HG02840 (cell line): ENCODE data around the gene ATP10B.
"Not testable (repeated sequence)": the region's sequence is repeated elsewhere in the genome, so short reads cannot be mapped to it uniquely, and the experiment has no call there.

Experiments used
- ATAC-seq: cut with Tn5 transposase; IDR thresholded peaks from one replicate; pipeline ENCODE4 v1.9.1; 2021; ENCODE audit warnings: mild to moderate bottlenecking, moderate library complexity, moderate number of reproducible peaks; ENCODE audit not compliant: unreplicated experiment, low FRiP score

ATP10B gene

GRCh38 chr5:160833806-160834205 lies 18.2 kb downstream of the ATP10B start:
- no peak for ATAC-seq

- no peak for ATAC-seq
Observed at GRCh38 chr5:160831801-160832200, 20.2 kb downstream of the ATP10B start.

GRCh38 chr5:160824301-160825001 lies 27.6 kb downstream of the ATP10B start:
- no peak for ATAC-seq

GRCh38 chr5:160812996-160813395 lies 39.0 kb downstream of the ATP10B start:
- not testable (repeated sequence) for ATAC-seq

- ATAC-seq, result no peak
Observed at GRCh38 chr5:160805376-160805775, 46.6 kb downstream of the ATP10B start.

GRCh38 chr5:160802592-160802991 lies 49.4 kb downstream of the ATP10B start:
- no peak for ATAC-seq

- no peak for ATAC-seq
Observed at GRCh38 chr5:160800375-160801275, 51.4 kb downstream of the ATP10B start.

GRCh38 chr5:160799184-160799583 lies 52.8 kb downstream of the ATP10B start:
- ATAC-seq, result no peak

- ATAC-seq, result no peak
Observed at GRCh38 chr5:160797020-160797419, 55.0 kb downstream of the ATP10B start.

GRCh38 chr5:160793530-160793899 lies 58.5 kb downstream of the ATP10B start:
- ATAC-seq, result no peak

GRCh38 chr5:160792732-160793529 lies 59.1 kb downstream of the ATP10B start:
- no peak for ATAC-seq

GRCh38 chr5:160792281-160792680 lies 59.7 kb downstream of the ATP10B start:
- ATAC-seq, result no peak

- no peak for ATAC-seq
Observed at GRCh38 chr5:160789219-160789859, 62.7 kb downstream of the ATP10B start.

- no peak for ATAC-seq
Observed at GRCh38 chr5:160788102-160788660, 63.8 kb downstream of the ATP10B start.

GRCh38 chr5:160787240-160787639 lies 64.8 kb downstream of the ATP10B start:
- no peak for ATAC-seq

GRCh38 chr5:160774666-160775315 lies 77.2 kb downstream of the ATP10B start:
- ATAC-seq, result no peak

- no peak for ATAC-seq
Observed at GRCh38 chr5:160773646-160774410, 78.2 kb downstream of the ATP10B start.

GRCh38 chr5:160772854-160773253 lies 79.2 kb downstream of the ATP10B start:
- no peak for ATAC-seq

GRCh38 chr5:160770718-160771117 lies 81.3 kb downstream of the ATP10B start:
- ATAC-seq, result no peak
